Transverse colon (tissue), 4 donors: ENCODE results near the gene NRCAM. TPM values are rescaled to one million over a fixed set of nuclear protein-coding genes. Genes with fewer than 3 reads are reported as not detected.

Source experiments
- DNase-seq: peaks from one replicate; pipeline ENCODE4 v3.0.0-alpha.2; 2019
- H3K27ac ChIP-seq, 4 donors: fragments of 200-600 bp; sonication (generic); 2 replicates each; pipeline ENCODE4 v1.5.1; 2016 to 2018; ENCODE audit warnings: inconsistent platforms in 4 of 4
- H3K27me3 ChIP-seq: fragments of 200-600 bp; sonication (generic); 2 replicates; pipeline ENCODE4 v1.5.1; 2017; ENCODE audit warnings: inconsistent platforms
- H3K36me3 ChIP-seq, 4 donors: fragments of 200-600 bp; sonication (generic); 2 replicates each; pipeline ENCODE4 v1.5.1; 2017 to 2019; ENCODE audit warnings: inconsistent platforms in 4 of 4
- H3K4me1 ChIP-seq, 4 donors: fragments of 200-600 bp; sonication (generic); 2 replicates each; pipeline ENCODE4 v1.5.1; 2017 to 2020; ENCODE audit warnings: inconsistent platforms in 4 of 4
- H3K4me3 ChIP-seq, 4 donors: fragments of 200-600 bp; sonication (generic); 1 replicate in 1 of 4; 2 replicates in 3 of 4; pipeline versions ENCODE4 v1.5.1 to v1.6.1; 2017 to 2019; ENCODE audit warnings: inconsistent platforms in 4 of 4
- H3K9me3 ChIP-seq, 2 donors: fragments of 200-600 bp; sonication (generic); 2 replicates each; pipeline ENCODE4 v1.5.1; 2017 to 2019; ENCODE audit warnings: inconsistent platforms in 2 of 2
- CTCF ChIP-seq, 5 experiments: fragments of 200-600 bp in 3 of 5; fragments of 450-650 bp in 2 of 5; sonication (generic) in 3 of 5; IDR thresholded peaks; 1 replicate in 2 of 5; 2 replicates in 3 of 5; pipeline ENCODE4 v1.5.1; 2016 to 2017; ENCODE audit warnings: antibody characterized with exemption in 5 of 5, inconsistent platforms in 3 of 5, mild to moderate bottlenecking in 2 of 5, moderate library complexity in 1 of 5
- EP300 ChIP-seq: sonication (generic); formaldehyde crosslinking; IDR thresholded peaks from one replicate; pipeline ENCODE4 v1.6.1; 2017; ENCODE audit warnings: antibody characterized with exemption, low read depth
- POLR2A ChIP-seq: fragments of 450-650 bp; IDR thresholded peaks from one replicate; pipeline ENCODE4 v1.6.1; 2016; ENCODE audit warnings: antibody characterized with exemption, mild to moderate bottlenecking, moderate library complexity
- POLR2AphosphoS5 ChIP-seq, 3 donors: sonication (generic); formaldehyde crosslinking; IDR thresholded peaks; one replicate each; pipeline ENCODE4 v1.6.1; 2016; ENCODE audit warnings: antibody characterized with exemption in 3 of 3
- WGBS, 2 donors: methylation state at CpG; one replicate each; pipeline ENCODE4 v1.1.5; 2018; ENCODE audit warnings: low coverage in 1 of 2; 5-methylcytosine and 5-hydroxymethylcytosine counted together
- in situ Hi-C, 4 donors: fragments of 200-750 bp; cut with MboI; loops; one replicate each; pipeline versions ENCODE4 v1.15.0 to v1.15.1; 2017; ENCODE audit warnings: low sequenced_read_pairs in 3 of 4, low pct_ligation_motif_present in 1 of 4, low pct_unique_long_range_greater_than_20kb in 1 of 4
- intact Hi-C: fragments of 100-400 bp; cut with DNase I; formaldehyde crosslinking; loops from one replicate; pipeline ENCODE4 v1.15.1; 2023; ENCODE audit warnings: low total_unique reads
- total RNA-seq, 4 donors: library from RNA; depleted of rRNA; stranded (reverse); fragments of >200 nt; gene quantifications; one replicate each; pipeline ENCODE4 v1.1.0, GENCODE V29; 2016

Gene NRCAM
- total RNA-seq, 4 donors from 2014 or later, result 0.60 to 2.5 (median 1.8) TPM

- no peaks in the 10 kb centered on the region for H3K36me3 ChIP-seq
- in situ Hi-C loops, result loop anchor here in 2 of 4 donors (25.0 kb wide), 2 partner anchors 259 to 409 kb away; partner anchors contain the start of genes CBLL1 (in 2 of the 2) and DLD (in 1 of the 2)
- TF ChIP-seq POLR2AphosphoS5 (IDR thresholded peaks at IDR 0.05) (no peak), POLR2A (no peak), CTCF (IDR thresholded peaks at IDR 0.05) (peak; percentile 85 to 89 (median 87))
- H3K27me3 ChIP-seq, result no peaks in the 10 kb centered on the region
- 17 to 24% methylated on average over 4 to 12 of the region's 12 CpGs for WGBS, 2 donors
- no peaks in the 10 kb centered on the region for H3K9me3 ChIP-seq
- peak; percentile 63 for DNase-seq
- no peak overlapping the region for H3K27ac ChIP-seq
- peaks cover 0 to 6% (median 2%) of the 10 kb centered on the region in 4 donors for H3K4me1 ChIP-seq
- intact Hi-C loops, result loop anchor here (10.0 kb wide), 2 partner anchors 141 to 251 kb away; partner anchors contain the start of genes DLD and LAMB1
- no peak overlapping the region for H3K4me3 ChIP-seq
Measured at GRCh38 chr7:108146070-108146842, 310.0 kb downstream of the NRCAM start.

- no peak for TF ChIP-seq POLR2A
- no peak for TF ChIP-seq EP300
- no peak for TF ChIP-seq CTCF (IDR thresholded peaks at IDR 0.05)
- TF ChIP-seq POLR2AphosphoS5 (IDR thresholded peaks at IDR 0.05), result no peak
Measured at GRCh38 chr7:108145401-108145800, 310.8 kb downstream of the NRCAM start.

GRCh38 chr7:108144931-108145330 is 311.3 kb downstream of the NRCAM start:
- in situ Hi-C loops (loop anchor here in 2 of 4 donors (25.0 kb wide), 2 partner anchors 258 to 408 kb away; partner anchors contain the start of genes CBLL1 (in 2 of the 2) and DLD (in 1 of the 2)), intact Hi-C loops (loop anchor here (10.0 kb wide), 2 partner anchors 140 to 250 kb away; partner anchors contain the start of genes DLD and LAMB1)
- Histone ChIP-seq H3K27ac (no peak overlapping the region), H3K9me3 (no peaks in the 10 kb centered on the region), H3K27me3 (no peaks in the 10 kb centered on the region), H3K4me3 (no peak overlapping the region), H3K4me1 (peaks cover 0 to 6% (median 2%) of the 10 kb centered on the region in 4 donors), H3K36me3 (no peaks in the 10 kb centered on the region)
- DNase-seq, result no peak
- 41 to 58% methylated on average over 3 of the region's 3 CpGs for WGBS, 2 donors
- no peak for TF ChIP-seq EP300
- TF ChIP-seq CTCF (IDR thresholded peaks at IDR 0.05), result no peak
- TF ChIP-seq POLR2AphosphoS5 (IDR thresholded peaks at IDR 0.05), result no peak
- no peak for TF ChIP-seq POLR2A

More at GRCh38 chr7:108145401-108145800, 310.8 kb downstream of the NRCAM start:
- in situ Hi-C loops (loop anchor here in 2 of 4 donors (25.0 kb wide), 2 partner anchors 258 to 408 kb away; partner anchors contain the start of genes CBLL1 (in 2 of the 2) and DLD (in 1 of the 2)), intact Hi-C loops (loop anchor here (10.0 kb wide), 2 partner anchors 141 to 251 kb away; partner anchors contain the start of genes DLD and LAMB1)
- Histone ChIP-seq H3K9me3 (no peaks in the 10 kb centered on the region), H3K36me3 (no peaks in the 10 kb centered on the region), H3K27ac (no peak overlapping the region), H3K27me3 (no peaks in the 10 kb centered on the region), H3K4me1 (peaks cover 0 to 6% (median 2%) of the 10 kb centered on the region in 4 donors), H3K4me3 (no peak overlapping the region)
- 76 to 80% methylated on average over 3 to 8 of the region's 8 CpGs for WGBS, 2 donors
- DNase-seq, result no peak
